Measurements from ENCODE around the gene MACROD2. TPM values are rescaled to one million over a fixed set of nuclear protein-coding genes. Genes with fewer than 3 reads are reported as not detected.

Gene MACROD2
- total and polyA plus RNA-seq, 4 donors: 0.66 to 10.5 (median 3.3) TPM

DNA sequence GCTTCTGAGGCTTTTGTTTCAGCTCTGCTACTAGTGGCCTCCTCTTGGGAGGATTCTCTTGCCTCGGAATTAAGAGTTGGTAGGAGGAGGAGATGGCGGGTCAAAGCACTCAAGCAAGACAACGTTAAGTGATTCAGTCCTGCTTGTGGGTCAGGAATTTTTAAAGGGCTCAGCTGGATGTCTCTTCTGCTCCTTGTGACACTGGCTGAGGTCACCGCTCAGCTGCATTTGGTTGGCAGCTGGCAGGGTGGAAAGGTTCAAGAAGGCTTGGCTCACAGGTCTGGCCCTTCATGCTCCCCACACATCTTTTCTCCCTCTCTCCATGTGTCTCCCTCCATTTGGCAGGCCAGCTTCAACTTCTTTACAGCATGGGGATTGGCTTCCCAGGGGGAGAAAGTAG, 1936.6 kb downstream of the MACROD2 start:
- Histone ChIP-seq H3K27ac (ENCODE audit: low read depth in 1 of 2, low read length in 2 of 2) (no peak overlapping the region), H3K4me3 (ENCODE audit: low read depth in 1 of 3, low read length in 3 of 3) (no peak overlapping the region), H3K9me3 (ENCODE audit: control insufficient read depth in 4 of 4, low read length in 3 of 4) (no peaks in the 10 kb centered on the region), H3K9ac (ENCODE audit: low read depth in 1 of 2, low read length in 2 of 2) (no peak overlapping the region), H3K4me1 (ENCODE audit: control insufficient read depth in 4 of 4, insufficient read depth in 4 of 4, low read length in 3 of 4) (no peaks in the 10 kb centered on the region), H3K36me3 (ENCODE audit: control insufficient read depth in 4 of 4, insufficient read depth in 3 of 4, low read depth in 1 of 4, low read length in 3 of 4) (no peaks in the 10 kb centered on the region), H3K27me3 (ENCODE audit: control insufficient read depth in 4 of 4, insufficient read depth in 4 of 4, low read length in 3 of 4) (peaks cover 0 to 3% (median 0%) of the 10 kb centered on the region in 4 donors)
- no peak for DNase-seq (ENCODE audit: low spot score)
- TF ChIP-seq TAF1 (conservative IDR thresholded peaks at IDR 0.05): no peak
- TF ChIP-seq FOXA1 (IDR thresholded peaks at IDR 0.05): no peak
- TF ChIP-seq RAD21 (IDR thresholded peaks at IDR 0.05): no peak
- no peak for TF ChIP-seq JUND (IDR thresholded peaks at IDR 0.05)
- no peak for TF ChIP-seq EGR1 (IDR thresholded peaks at IDR 0.05; ENCODE audit: low read depth in 2 of 2)
- TF ChIP-seq, protein P1, sequence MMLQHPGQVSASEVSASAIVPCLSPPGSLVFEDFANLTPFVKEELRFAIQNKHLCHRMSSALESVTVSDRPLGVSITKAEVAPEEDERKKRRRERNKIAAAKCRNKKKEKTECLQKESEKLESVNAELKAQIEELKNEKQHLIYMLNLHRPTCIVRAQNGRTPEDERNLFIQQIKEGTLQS (IDR thresholded peaks at IDR 0.05): no peak
- TF ChIP-seq NR2F2 (IDR thresholded peaks at IDR 0.05): no peak
- no peak for TF ChIP-seq GABPA (IDR thresholded peaks at IDR 0.05 in 1 of 2, conservative IDR thresholded peaks at IDR 0.05 in 1 of 2)
- no peak for TF ChIP-seq SP1 (IDR thresholded peaks at IDR 0.05)
- no peak for TF ChIP-seq HNF4G (IDR thresholded peaks at IDR 0.05)
- TF ChIP-seq FOXA2 (IDR thresholded peaks at IDR 0.05): no peak
- TF ChIP-seq RXRA (IDR thresholded peaks at IDR 0.05): no peak
- TF ChIP-seq, protein P2, sequence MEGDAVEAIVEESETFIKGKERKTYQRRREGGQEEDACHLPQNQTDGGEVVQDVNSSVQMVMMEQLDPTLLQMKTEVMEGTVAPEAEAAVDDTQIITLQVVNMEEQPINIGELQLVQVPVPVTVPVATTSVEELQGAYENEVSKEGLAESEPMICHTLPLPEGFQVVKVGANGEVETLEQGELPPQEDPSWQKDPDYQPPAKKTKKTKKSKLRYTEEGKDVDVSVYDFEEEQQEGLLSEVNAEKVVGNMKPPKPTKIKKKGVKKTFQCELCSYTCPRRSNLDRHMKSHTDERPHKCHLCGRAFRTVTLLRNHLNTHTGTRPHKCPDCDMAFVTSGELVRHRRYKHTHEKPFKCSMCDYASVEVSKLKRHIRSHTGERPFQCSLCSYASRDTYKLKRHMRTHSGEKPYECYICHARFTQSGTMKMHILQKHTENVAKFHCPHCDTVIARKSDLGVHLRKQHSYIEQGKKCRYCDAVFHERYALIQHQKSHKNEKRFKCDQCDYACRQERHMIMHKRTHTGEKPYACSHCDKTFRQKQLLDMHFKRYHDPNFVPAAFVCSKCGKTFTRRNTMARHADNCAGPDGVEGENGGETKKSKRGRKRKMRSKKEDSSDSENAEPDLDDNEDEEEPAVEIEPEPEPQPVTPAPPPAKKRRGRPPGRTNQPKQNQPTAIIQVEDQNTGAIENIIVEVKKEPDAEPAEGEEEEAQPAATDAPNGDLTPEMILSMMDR (IDR thresholded peaks at IDR 0.05; ENCODE audit: low read depth, low read length, missing input control): no peak
- TF ChIP-seq, protein P3, sequence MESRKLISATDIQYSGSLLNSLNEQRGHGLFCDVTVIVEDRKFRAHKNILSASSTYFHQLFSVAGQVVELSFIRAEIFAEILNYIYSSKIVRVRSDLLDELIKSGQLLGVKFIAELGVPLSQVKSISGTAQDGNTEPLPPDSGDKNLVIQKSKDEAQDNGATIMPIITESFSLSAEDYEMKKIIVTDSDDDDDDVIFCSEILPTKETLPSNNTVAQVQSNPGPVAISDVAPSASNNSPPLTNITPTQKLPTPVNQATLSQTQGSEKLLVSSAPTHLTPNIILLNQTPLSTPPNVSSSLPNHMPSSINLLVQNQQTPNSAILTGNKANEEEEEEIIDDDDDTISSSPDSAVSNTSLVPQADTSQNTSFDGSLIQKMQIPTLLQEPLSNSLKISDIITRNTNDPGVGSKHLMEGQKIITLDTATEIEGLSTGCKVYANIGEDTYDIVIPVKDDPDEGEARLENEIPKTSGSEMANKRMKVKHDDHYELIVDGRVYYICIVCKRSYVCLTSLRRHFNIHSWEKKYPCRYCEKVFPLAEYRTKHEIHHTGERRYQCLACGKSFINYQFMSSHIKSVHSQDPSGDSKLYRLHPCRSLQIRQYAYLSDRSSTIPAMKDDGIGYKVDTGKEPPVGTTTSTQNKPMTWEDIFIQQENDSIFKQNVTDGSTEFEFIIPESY (IDR thresholded peaks at IDR 0.05): no peak
- TF ChIP-seq, protein P4, sequence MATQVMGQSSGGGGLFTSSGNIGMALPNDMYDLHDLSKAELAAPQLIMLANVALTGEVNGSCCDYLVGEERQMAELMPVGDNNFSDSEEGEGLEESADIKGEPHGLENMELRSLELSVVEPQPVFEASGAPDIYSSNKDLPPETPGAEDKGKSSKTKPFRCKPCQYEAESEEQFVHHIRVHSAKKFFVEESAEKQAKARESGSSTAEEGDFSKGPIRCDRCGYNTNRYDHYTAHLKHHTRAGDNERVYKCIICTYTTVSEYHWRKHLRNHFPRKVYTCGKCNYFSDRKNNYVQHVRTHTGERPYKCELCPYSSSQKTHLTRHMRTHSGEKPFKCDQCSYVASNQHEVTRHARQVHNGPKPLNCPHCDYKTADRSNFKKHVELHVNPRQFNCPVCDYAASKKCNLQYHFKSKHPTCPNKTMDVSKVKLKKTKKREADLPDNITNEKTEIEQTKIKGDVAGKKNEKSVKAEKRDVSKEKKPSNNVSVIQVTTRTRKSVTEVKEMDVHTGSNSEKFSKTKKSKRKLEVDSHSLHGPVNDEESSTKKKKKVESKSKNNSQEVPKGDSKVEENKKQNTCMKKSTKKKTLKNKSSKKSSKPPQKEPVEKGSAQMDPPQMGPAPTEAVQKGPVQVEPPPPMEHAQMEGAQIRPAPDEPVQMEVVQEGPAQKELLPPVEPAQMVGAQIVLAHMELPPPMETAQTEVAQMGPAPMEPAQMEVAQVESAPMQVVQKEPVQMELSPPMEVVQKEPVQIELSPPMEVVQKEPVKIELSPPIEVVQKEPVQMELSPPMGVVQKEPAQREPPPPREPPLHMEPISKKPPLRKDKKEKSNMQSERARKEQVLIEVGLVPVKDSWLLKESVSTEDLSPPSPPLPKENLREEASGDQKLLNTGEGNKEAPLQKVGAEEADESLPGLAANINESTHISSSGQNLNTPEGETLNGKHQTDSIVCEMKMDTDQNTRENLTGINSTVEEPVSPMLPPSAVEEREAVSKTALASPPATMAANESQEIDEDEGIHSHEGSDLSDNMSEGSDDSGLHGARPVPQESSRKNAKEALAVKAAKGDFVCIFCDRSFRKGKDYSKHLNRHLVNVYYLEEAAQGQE (IDR thresholded peaks at IDR 0.05): no peak
- TF ChIP-seq, protein P5, sequence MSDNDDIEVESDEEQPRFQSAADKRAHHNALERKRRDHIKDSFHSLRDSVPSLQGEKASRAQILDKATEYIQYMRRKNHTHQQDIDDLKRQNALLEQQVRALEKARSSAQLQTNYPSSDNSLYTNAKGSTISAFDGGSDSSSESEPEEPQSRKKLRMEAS (IDR thresholded peaks at IDR 0.05): no peak
- TF ChIP-seq YY1 (IDR thresholded peaks at IDR 0.05): no peak
- TF ChIP-seq HNF4A (conservative IDR thresholded peaks at IDR 0.05): no peak
- WGBS: 95% methylated on average over 4 of the region's 4 CpGs

Data from liver (tissue), 9 donors.